ENCODE data around the gene CCDC170.

Gene CCDC170

GRCh38 chr6:151549790-151550189 lies 56.0 kb downstream of the CCDC170 start:
- no peak for DNase-seq

GRCh38 chr6:151550618-151551017 lies 56.8 kb downstream of the CCDC170 start:
- no peak for DNase-seq

GRCh38 chr6:151551223-151551857 lies 57.5 kb downstream of the CCDC170 start:
- no peak for DNase-seq

GRCh38 chr6:151553416-151554165 lies 59.8 kb downstream of the CCDC170 start:
- no peak for DNase-seq

- no peak for DNase-seq
Observed at GRCh38 chr6:151561238-151561637, 67.4 kb downstream of the CCDC170 start.

GRCh38 chr6:151564654-151565053 lies 70.8 kb downstream of the CCDC170 start:
- no peak for DNase-seq

- no peak for DNase-seq
Observed at GRCh38 chr6:151565940-151566339, 72.1 kb downstream of the CCDC170 start.

GRCh38 chr6:151566557-151566956 lies 72.7 kb downstream of the CCDC170 start:
- DNase-seq, result no peak

- DNase-seq, result no peak
Observed at GRCh38 chr6:151576633-151577032, 82.8 kb downstream of the CCDC170 start.

GRCh38 chr6:151577257-151577656 lies 83.4 kb downstream of the CCDC170 start:
- no peak for DNase-seq

- no peak for DNase-seq
Observed at GRCh38 chr6:151585741-151586140, 91.9 kb downstream of the CCDC170 start.

GRCh38 chr6:151589667-151590066 lies 95.8 kb downstream of the CCDC170 start:
- DNase-seq, result no peak

GRCh38 chr6:151590742-151591141 lies 96.9 kb downstream of the CCDC170 start:
- no peak for DNase-seq

GRCh38 chr6:151592449-151593159 lies 98.8 kb downstream of the CCDC170 start:
- DNase-seq, result no peak

GRCh38 chr6:151609146-151609902 lies 115.5 kb downstream of the CCDC170 start:
- no peak for DNase-seq

- no peak for DNase-seq
Observed at GRCh38 chr6:151610326-151610725, 116.5 kb downstream of the CCDC170 start.

- DNase-seq, result no peak
Observed at GRCh38 chr6:151614630-151615029, 120.8 kb downstream of the CCDC170 start.

GRCh38 chr6:151616091-151616513 lies 122.3 kb downstream of the CCDC170 start:
- DNase-seq, result no peak

- DNase-seq, result no peak
Observed at GRCh38 chr6:151616600-151616999, 122.8 kb downstream of the CCDC170 start.

- no peak for DNase-seq
Observed at GRCh38 chr6:151617539-151617938, 123.7 kb downstream of the CCDC170 start.

- DNase-seq, result no peak
Observed at GRCh38 chr6:151618717-151619116, 124.9 kb downstream of the CCDC170 start.

- DNase-seq, result no peak
Observed at GRCh38 chr6:151620179-151620578, 126.4 kb downstream of the CCDC170 start.

GRCh38 chr6:151624071-151624470 lies 130.3 kb downstream of the CCDC170 start:
- DNase-seq, result no peak

Measured in DMS153 (cell line).